T-helper 1 cell treated with Interleukin-12 subunit alpha and Interleukin-12 subunit beta and Interleukin-4 antibody, amounts not matched to agents 30 μg/mL and 1 μg/mL, for 36 hours (primary cell): ENCODE results near the gene KIAA1586.
A peak's percentile ranks its signal among the peaks of the same experiment; 100 is the strongest.
"Not testable (repeated sequence)": the region's sequence is repeated elsewhere in the genome, so short reads cannot be mapped to it uniquely, and the experiment has no call there.

ENCODE experiments used
- H3K27ac Mint-ChIP-seq: one replicate; pipeline ENCODE4 v1.8.0; 2021; ENCODE audit warnings: mild to moderate bottlenecking, mixed read lengths
- H3K27me3 Mint-ChIP-seq: one replicate; pipeline ENCODE4 v1.8.0; 2021; ENCODE audit warnings: low read depth, mixed read lengths
- H3K36me3 Mint-ChIP-seq: one replicate; pipeline ENCODE4 v1.8.0; 2021; ENCODE audit warnings: low read depth, mixed read lengths
- H3K4me1 Mint-ChIP-seq: one replicate; pipeline ENCODE4 v1.8.0; 2021; ENCODE audit warnings: low read depth, mixed read lengths
- H3K4me3 Mint-ChIP-seq: one replicate; pipeline ENCODE4 v1.8.0; 2021; ENCODE audit warnings: mild to moderate bottlenecking, moderate library complexity, mixed read lengths
- H3K9me3 Mint-ChIP-seq: one replicate; pipeline ENCODE4 v1.8.0; 2021; ENCODE audit warnings: mixed read lengths

KIAA1586 gene, protein sequence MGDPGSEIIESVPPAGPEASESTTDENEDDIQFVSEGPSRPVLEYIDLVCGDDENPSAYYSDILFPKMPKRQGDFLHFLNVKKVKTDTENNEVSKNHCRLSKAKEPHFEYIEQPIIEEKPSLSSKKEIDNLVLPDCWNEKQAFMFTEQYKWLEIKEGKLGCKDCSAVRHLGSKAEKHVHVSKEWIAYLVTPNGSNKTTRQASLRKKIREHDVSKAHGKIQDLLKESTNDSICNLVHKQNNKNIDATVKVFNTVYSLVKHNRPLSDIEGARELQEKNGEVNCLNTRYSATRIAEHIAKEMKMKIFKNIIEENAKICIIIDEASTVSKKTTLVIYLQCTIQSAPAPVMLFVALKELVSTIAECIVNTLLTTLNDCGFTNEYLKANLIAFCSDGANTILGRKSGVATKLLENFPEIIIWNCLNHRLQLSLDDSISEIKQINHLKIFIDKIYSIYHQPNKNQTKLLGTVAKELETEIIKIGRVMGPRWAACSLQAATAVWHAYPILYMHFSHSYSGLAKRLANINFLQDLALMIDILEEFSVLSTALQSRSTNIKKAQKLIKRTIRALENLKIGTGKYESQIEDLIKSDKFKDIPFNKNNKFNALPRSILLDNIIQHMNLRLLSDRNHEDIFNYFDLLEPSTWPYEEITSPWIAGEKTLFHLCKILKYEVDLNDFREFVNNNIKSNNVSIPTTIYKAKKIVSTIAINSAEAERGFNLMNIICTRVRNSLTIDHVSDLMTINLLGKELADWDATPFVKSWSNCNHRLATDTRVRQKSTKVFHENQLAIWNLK

DNA sequence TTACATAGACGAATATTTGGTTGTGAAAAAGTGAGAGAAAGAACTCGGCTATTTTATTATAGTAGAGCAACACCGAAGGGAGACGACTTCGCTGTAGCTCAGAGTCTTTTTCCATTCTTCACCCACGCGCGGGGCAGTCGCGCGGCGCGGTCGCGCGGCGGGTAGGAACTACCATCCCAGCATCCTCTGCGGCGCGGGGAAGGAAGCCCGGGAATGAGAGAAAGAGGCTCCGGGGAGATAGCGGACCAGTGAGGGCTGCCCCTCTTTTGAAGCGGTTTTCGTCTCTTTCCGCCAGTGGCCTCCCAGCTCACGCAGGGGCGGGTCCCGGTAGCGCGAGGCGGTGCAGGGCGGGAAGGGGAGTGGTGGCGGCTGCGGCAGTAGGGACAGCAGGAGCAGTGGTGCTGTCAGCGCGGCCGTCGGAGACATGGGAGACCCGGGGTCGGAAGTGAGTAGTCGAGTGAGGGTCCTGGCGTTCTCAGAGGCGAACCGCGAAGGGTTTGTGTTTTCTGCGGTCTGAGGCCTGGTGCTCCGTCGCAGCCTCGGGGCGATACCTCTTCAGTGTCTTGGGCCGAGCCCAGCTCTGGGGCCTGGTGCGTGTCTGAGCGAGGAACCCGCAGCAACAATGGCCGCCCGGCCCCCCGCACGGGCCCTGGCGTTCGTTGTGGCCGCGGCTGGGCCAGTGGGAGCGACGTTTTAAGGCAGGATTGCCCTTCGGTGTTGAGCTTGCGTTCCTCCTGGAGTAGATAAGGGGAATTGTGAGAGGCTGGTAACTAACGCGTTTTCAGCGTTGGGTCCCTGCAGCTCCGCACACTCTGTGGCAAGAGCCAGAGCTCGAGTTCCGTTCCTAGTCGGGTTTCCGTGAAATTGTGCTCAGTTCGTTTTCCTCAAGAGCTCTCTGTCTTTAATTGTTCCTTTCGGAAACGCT is at the start of gene KIAA1586:
Gene KIAA1586, plus strand, starts transcription at position 362 of the 925 bp plus-strand sequence. Its CDS starts 63 bp downstream, at position 425.
- H3K27me3 Mint-ChIP-seq, result peaks cover 39% of the 10 kb centered on the region

DNA sequence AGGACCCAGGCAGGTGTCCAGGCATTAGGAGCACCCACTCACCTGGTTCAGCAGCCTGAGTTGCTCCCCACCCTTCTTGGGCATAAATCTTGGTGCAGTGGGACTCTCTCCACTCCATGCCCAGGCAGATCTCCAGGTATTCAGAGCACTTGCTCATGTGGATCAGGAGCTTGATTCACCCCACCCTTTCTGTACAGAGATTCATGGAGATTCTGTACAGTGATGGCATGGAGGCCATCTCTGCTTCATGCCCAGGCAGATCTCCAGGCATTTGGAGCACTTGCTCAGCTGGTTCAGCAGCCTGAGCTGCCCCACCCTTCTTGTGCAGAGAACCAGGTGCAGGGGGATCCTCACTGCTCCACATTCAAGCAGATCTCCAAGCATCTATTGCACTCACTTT is 47.4 kb upstream of the KIAA1586 start:
- Mint-ChIP-seq H3K27ac (no peak overlapping the region), H3K27me3 (peaks cover 13% of the 10 kb centered on the region), H3K36me3 (no peaks in the 10 kb centered on the region), H3K4me3 (no peak overlapping the region), H3K4me1 (no peaks in the 10 kb centered on the region), H3K9me3 (peaks cover 4% of the 10 kb centered on the region)

More for the DNA sequence above, at the start of gene KIAA1586:
- not testable (repeated sequence) for H3K9me3 Mint-ChIP-seq
- H3K4me3 Mint-ChIP-seq, result peak within 1 kb of the TSS; percentile 93
- H3K27ac Mint-ChIP-seq, result peak within 1 kb of the TSS; percentile 91
- peaks cover 25% of the 10 kb centered on the region for H3K4me1 Mint-ChIP-seq
- peaks cover 22% of the 10 kb centered on the region for H3K36me3 Mint-ChIP-seq

DNA sequence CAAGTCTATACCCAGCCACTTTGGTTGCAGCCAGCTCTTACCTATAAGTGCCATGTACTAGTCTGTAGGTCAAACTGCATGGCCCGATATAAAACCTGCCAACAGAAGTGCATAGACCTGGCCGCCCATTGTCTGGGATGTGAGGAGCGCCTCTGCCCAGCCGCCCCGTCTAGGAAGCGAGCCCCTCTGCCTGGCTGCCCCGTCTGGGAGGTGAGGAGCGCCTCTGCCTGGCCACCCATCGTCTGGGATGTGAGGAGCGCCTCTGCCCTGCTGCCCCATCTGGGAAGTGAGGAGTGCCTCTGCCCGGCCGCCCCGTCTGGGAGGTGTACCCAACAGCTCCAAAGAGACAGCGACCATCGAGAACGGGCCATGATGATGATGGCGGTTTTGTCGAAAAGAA is 46.7 kb upstream of the KIAA1586 start:
- H3K27me3 Mint-ChIP-seq, result peaks cover 12% of the 10 kb centered on the region
- not testable (repeated sequence) for H3K4me1 Mint-ChIP-seq, H3K36me3 Mint-ChIP-seq, H3K4me3 Mint-ChIP-seq, H3K27ac Mint-ChIP-seq, H3K9me3 Mint-ChIP-seq

DNA sequence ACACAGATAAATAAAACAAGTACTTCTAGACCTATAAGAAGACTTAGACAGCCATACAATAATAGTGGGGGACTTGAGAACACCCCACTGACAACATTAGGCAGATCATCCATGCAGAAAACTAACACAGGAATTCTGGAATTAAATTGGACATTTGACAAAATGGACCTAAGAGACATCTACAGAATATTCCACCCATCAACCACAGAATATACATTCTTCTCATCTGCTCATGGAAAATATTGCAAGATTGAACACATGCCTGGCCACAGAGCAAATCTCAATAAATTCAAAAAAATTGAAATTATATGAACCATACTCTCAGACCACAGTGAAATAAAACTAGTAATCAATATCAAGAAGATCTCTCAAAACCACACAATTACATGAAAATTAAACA is 44.3 kb upstream of the KIAA1586 start:
- H3K27ac Mint-ChIP-seq, result no peak overlapping the region
- peaks cover 4% of the 10 kb centered on the region for H3K9me3 Mint-ChIP-seq
- no peaks in the 10 kb centered on the region for H3K4me1 Mint-ChIP-seq
- H3K27me3 Mint-ChIP-seq, result peaks cover 6% of the 10 kb centered on the region
- no peak overlapping the region for H3K4me3 Mint-ChIP-seq
- H3K36me3 Mint-ChIP-seq, result no peaks in the 10 kb centered on the region

DNA sequence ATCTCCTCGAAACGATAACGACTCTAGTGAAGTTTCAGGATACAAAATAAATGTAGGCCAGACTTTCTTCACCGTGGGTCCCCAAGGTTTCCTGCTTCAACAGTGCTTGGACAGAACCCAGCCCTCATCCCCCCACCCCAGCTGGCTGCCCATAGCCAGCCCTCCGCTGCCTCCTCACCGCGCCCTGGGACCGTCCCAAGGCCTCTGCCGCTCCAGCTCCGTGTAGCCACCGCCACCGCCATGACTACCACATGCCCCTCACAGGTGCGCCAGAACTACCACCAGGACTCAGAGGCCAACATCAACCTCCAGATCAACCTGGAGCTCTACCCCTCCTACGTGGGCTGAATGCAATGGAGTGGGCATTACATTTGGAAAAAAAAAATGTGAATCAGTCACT is 42.2 kb upstream of the KIAA1586 start:
- H3K36me3 Mint-ChIP-seq, result no peaks in the 10 kb centered on the region
- H3K27ac Mint-ChIP-seq, result no peak overlapping the region
- no peaks in the 10 kb centered on the region for H3K9me3 Mint-ChIP-seq
- H3K27me3 Mint-ChIP-seq, result peaks cover 12% of the 10 kb centered on the region
- no peaks in the 10 kb centered on the region for H3K4me1 Mint-ChIP-seq
- H3K4me3 Mint-ChIP-seq, result no peak overlapping the region

DNA sequence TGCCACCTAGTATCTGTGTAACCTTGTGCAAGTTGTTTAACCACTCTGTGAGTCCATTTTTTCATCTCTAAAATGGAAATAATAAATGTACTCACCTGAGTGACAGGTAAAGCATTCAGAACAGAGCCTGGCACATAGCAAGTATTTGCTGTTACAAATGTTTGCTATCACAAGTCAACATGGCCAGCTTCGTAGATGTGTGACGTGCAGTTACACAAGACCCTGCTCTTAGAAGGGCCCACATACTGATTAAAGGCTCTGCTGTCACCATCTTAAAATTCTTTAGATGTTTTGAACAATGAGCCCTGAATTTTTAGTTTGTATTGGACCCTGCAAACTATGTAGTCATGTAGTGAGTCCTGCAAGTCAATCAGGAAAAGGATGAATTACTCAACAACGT is 40.4 kb upstream of the KIAA1586 start:
- H3K4me3 Mint-ChIP-seq, result no peak overlapping the region
- no peaks in the 10 kb centered on the region for H3K4me1 Mint-ChIP-seq
- H3K27ac Mint-ChIP-seq, result no peak overlapping the region
- H3K27me3 Mint-ChIP-seq, result peaks cover 20% of the 10 kb centered on the region
- H3K36me3 Mint-ChIP-seq, result no peaks in the 10 kb centered on the region
- H3K9me3 Mint-ChIP-seq, result no peaks in the 10 kb centered on the region

DNA sequence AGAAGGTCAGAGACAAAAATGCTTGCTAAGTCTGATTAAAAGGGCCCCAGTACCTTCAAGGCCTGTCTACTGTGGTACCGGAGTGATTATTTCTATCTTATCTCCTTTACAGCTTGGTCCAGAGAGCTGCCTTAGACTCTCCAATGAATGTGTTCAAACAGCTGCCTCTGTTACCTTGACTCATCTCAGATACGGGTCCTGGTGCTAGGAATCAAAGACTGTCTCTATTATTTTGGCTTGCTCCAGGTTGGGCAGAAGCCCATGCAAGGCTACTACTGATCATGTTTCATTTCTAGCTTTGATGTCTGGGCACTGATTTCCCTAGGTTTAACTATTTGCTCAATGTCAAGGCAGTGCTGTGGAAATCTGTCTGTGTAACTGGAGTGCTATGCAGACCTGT is 38.4 kb upstream of the KIAA1586 start:
- not testable (repeated sequence) for H3K36me3 Mint-ChIP-seq, H3K9me3 Mint-ChIP-seq, H3K27ac Mint-ChIP-seq, H3K4me3 Mint-ChIP-seq, H3K4me1 Mint-ChIP-seq
- H3K27me3 Mint-ChIP-seq, result peaks cover 18% of the 10 kb centered on the region

DNA sequence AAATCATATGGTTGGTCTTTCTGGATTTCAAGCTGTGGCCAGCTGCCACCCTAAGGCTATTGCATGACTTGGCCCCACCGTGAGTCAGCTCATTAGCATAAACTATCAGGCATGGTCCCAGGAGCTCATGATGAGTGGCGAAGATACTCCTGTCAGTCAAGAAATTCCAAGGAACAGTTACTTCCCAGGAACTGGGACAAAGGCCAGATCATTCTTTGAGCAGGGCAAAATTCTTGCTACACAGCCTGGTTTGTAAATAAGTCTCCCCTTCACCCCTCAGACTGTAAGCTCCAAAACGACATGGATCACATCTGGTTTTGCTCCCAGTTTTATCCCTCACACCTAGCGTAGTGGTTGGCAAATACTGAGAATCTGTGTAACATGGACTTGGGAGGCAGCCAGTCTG is 33.0 kb upstream of the KIAA1586 start:
- Mint-ChIP-seq H3K27ac (no peak overlapping the region), H3K27me3 (peaks cover 37% of the 10 kb centered on the region), H3K4me3 (no peak overlapping the region), H3K9me3 (no peaks in the 10 kb centered on the region), H3K36me3 (no peaks in the 10 kb centered on the region), H3K4me1 (no peaks in the 10 kb centered on the region)

DNA sequence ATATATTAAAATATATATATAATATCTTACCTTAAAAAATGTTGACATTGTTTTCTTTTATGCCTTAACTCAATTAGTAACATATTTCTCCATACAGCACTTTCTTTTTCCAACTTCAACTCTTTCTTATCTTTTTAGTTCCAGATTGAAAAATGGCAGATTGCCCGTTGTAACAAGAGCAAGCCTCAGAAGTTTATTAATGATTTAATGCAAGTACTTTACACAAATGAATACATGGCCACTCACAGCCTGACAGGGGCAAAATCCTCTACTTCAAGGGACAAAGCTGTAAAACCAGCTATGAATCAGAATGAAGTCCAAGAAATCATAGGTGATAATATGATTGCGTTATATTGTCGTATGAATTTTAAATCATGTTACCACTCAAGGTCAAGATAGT is 29.4 kb upstream of the KIAA1586 start:
- H3K27me3 Mint-ChIP-seq, result peaks cover 23% of the 10 kb centered on the region
- H3K36me3 Mint-ChIP-seq, result no peaks in the 10 kb centered on the region
- no peak overlapping the region for H3K27ac Mint-ChIP-seq
- no peaks in the 10 kb centered on the region for H3K9me3 Mint-ChIP-seq
- no peak overlapping the region for H3K4me3 Mint-ChIP-seq
- H3K4me1 Mint-ChIP-seq, result no peaks in the 10 kb centered on the region

DNA sequence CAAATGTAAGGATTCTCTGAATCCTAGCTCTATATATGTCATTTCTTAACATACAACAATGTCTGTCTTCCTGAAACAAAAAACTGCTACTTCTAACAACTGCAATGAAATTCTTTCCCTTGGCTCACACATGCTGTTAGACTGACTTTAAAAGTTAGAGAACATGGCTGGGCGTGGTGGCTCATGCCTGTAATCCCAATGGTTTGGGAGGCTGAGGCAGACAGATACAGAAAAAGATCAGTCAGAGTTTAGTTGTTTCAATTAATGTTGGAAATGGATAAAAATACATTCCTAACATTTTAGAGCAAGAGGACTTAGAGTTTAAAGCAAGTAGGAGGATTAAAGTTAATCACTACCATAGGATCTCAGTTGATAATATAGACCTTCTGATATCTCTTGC is 28.7 kb upstream of the KIAA1586 start:
- H3K36me3 Mint-ChIP-seq, result no peaks in the 10 kb centered on the region
- no peak overlapping the region for H3K4me3 Mint-ChIP-seq

DNA sequence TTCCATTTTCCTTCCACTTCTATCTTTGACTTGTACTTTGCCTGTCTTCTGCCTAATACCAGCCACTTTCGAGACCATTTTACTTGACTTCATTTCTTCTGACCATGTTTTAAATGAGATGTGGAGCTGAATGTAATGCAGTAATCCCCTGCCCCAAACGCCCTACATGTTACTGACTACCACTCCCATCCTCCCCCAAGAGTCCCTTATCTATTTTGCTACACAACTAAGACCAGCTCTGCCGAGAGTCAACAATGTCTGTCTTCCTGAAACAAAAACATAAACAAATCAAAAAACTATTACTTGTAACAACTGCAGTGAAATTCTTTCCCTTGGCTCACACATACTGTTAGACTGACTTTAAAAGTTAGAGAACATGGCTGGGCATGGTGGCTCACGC is 27.1 kb upstream of the KIAA1586 start:
- Mint-ChIP-seq H3K36me3 (no peaks in the 10 kb centered on the region), H3K27me3 (peaks cover 12% of the 10 kb centered on the region), H3K4me1 (no peaks in the 10 kb centered on the region), H3K27ac (no peak overlapping the region), H3K4me3 (no peak overlapping the region), H3K9me3 (peaks cover 6% of the 10 kb centered on the region)

More for the DNA sequence above, 28.7 kb upstream of the KIAA1586 start:
- no peaks in the 10 kb centered on the region for H3K9me3 Mint-ChIP-seq
- no peaks in the 10 kb centered on the region for H3K4me1 Mint-ChIP-seq
- no peak overlapping the region for H3K27ac Mint-ChIP-seq
- H3K27me3 Mint-ChIP-seq, result peaks cover 22% of the 10 kb centered on the region

DNA sequence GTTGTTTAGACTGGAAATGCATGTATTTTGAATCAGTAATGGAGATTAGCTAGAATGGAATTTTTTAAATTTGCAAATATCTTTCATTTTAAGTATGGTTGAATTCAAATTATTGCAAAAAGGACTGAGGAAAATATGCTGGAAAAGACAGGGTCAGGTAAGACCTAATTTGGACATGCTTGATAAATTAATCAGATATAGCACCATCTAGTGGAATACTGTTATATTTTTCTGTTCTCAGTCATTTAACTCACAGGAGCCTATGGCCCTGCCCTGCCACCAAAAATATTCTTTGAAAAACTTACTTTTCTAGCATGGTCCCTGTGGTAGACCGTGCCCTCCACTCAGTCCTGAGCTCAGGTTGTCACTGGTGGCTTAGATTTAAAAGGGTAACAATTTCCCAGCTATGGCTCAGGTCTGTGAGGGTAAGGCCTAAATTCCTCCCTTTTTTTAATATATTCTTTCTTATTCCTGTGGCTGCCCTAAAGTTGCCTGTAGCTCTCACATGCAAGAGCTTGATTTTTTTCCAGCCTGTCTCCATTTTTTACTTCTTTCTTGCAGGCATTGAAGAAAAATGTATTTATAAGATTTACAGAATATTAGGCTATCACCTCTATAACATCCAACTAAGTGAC is 25.3 kb upstream of the KIAA1586 start:
- no peaks in the 10 kb centered on the region for H3K4me1 Mint-ChIP-seq
- H3K27ac Mint-ChIP-seq, result no peak overlapping the region
- H3K9me3 Mint-ChIP-seq, result peaks cover 21% of the 10 kb centered on the region
- peaks cover 4% of the 10 kb centered on the region for H3K36me3 Mint-ChIP-seq
- peaks cover 25% of the 10 kb centered on the region for H3K27me3 Mint-ChIP-seq
- H3K4me3 Mint-ChIP-seq, result no peak overlapping the region

DNA sequence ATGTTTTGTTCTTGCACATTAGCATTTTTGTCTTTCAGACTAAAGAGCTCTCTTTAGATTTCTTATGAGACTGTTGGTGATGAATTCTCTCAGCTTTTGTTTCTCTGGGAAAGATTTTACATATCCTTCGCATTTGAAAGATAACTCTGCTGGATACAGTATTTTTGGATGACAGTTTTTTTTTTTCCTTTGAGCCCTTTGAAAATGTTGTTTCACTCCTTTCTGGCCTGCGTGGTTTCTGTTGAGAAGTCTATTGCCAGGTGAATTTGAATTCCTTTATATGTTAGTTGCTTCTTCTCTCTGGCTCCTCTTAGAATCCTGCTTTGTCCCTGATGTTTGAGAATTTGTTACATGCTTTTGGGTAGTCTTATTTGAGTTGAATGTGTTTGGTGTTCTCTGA is 22.2 kb upstream of the KIAA1586 start:
- Mint-ChIP-seq H3K27ac (no peak overlapping the region), H3K27me3 (peaks cover 19% of the 10 kb centered on the region), H3K4me1 (no peaks in the 10 kb centered on the region), H3K9me3 (peaks cover 21% of the 10 kb centered on the region), H3K36me3 (peaks cover 4% of the 10 kb centered on the region), H3K4me3 (no peak overlapping the region)

DNA sequence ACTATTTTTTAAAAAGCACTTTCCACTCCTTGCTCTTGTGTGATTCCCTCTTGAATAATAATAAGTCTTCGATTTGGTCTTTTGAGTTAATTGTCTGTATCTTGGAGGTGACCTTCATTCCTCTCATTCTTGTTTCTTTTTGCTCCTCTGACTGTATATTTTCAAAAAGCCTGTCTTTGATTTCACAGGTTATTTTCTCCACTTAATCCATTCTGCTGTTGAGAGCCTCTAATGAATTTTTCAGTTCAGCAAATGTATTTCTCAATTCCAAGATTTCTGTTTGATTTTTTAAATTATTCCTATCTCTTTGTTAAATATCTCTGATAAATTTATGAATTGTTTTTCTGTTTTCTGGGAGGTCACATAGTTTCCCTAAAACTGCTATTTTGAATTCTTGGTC is 21.7 kb upstream of the KIAA1586 start:
- H3K4me3 Mint-ChIP-seq, result no peak overlapping the region
- peaks cover 19% of the 10 kb centered on the region for H3K27me3 Mint-ChIP-seq
- H3K27ac Mint-ChIP-seq, result no peak overlapping the region
- no peaks in the 10 kb centered on the region for H3K4me1 Mint-ChIP-seq
- H3K36me3 Mint-ChIP-seq, result peaks cover 4% of the 10 kb centered on the region
- H3K9me3 Mint-ChIP-seq, result peaks cover 21% of the 10 kb centered on the region
